HG02571 (cell line): ENCODE results near the gene RPUSD2.
"Not testable (repeated sequence)": the region's sequence is repeated elsewhere in the genome, so short reads cannot be mapped to it uniquely, and the experiment has no call there.

Source experiments
- ATAC-seq: cut with Tn5 transposase; IDR thresholded peaks from one replicate; pipeline ENCODE4 v1.9.1; 2021; ENCODE audit warnings: mild to moderate bottlenecking, moderate library complexity; ENCODE audit not compliant: unreplicated experiment

The RPUSD2 gene

DNA sequence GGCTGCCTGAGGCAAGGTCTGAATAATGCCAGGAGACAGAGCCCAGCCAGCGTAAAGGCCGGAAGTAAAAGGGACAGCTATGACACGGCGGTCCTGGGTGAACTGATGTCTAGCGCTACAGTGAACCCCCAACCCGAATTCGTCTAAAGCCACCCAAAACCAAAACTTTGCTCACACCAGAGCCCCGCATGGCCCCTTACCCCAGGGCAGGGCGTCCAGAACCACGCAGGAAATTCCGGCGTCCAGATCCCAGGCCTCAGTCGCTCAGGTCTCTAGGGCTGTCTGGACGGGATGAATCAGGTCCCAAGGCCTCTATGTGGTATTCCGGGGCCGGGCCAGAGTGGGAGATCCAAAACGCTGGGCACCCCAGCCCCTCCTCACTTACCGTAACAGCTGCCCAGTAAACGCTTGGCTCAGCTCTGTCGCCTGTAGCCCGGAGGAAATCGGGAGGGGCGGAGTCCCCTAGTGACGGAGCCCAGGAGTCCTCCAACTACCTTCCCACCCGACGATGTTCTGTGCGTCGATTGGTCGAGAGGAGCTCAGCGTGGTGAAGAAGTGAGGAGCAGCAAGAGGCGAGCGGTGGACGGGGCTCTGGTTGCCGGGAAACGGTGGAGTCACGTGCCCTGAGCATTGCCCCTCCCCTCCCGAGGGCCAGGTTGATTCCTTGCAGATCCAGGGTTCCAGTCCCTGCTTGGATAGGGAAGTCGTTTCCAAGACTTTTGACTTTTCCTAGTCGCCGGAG, 4.3 kb upstream of the RPUSD2 start, which contains the start of gene CCDC32:
Gene CCDC32 (minus strand): TSS at position 452 of the 742 bp plus-strand sequence. CDS start 2,027 bp downstream, outside the sequence.
- ATAC-seq: peak; percentile 92

DNA sequence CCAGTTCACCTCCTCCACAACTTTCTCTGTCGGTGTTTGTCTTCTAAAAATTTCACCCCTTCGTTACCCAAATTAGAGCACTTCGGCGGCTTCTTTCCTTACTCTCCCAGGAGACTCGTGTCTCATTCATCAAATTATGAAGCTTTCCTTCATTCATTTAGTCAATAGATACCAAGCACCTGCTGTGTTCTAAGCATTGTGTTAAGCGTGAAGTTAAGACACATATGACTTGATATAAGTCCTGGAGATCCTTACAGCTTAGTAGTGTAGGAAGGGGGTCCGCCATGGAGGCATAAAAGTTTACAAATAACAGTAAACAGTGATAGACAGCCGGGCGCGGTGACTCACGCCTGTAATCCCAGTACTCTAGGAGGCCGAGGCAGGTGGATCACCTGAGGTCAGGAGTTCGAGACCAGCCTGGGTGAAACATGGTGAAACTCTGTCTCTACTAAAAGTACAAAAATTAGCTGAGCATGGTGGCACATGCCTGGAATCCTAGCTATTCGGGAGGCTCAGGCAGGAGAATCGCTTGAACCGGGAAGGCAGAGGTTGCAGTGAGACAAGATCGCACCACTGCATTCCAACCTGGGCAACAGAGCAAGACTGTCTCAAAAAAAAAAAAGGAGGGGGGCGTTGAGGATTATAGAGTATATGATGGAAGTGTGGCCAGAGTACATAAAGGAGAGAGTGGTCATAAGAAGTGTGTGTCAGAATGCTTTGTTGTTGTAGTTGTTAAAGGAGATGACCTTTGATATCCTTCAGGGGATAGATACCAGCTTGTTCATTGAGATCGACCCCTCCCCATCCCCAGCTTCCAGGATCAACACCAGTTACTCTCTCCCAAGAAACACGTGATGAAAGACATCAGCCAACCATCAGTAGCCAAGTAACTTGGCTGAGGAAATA, 3.5 kb upstream of the RPUSD2 start:
- no peak for ATAC-seq

DNA sequence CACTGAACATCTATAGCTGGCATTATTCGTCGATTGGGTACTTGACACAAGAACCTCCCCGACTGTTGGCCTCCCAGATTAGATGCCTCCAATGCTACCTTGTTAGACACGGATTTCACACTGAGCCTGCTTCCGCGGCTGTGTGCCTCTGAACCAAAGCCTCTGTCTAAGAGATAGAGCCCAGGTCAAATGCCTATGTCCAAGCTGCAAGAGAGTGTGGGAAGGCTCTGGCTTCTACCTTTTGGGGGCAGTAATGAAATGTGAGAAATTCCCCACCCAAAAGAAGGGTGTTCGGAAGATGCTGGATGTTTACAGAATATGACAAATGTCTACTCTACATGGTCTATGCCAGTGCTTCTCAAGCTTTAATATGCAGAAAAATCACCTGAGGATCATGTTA, 2.0 kb upstream of the RPUSD2 start:
- ATAC-seq: no peak

DNA sequence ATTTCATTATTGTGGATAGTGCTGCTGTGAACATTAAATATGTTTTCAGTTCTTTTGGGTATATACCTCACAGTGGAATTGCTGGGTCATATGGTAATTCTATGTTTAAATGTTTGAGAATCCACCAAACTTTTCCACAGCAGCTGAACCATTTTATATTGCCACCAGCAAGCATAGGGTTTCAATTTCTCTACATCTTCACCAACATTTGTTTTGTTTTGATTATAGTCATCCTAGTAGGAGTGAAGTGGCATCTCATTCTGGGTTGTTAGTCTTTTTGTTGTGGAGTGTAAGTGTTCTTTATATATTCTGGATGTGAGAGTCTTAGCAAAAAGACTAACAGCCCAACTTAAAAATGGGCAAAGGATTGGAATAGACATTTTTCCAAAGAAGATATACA, 6.0 kb downstream of the RPUSD2 start:
- ATAC-seq: no peak

DNA sequence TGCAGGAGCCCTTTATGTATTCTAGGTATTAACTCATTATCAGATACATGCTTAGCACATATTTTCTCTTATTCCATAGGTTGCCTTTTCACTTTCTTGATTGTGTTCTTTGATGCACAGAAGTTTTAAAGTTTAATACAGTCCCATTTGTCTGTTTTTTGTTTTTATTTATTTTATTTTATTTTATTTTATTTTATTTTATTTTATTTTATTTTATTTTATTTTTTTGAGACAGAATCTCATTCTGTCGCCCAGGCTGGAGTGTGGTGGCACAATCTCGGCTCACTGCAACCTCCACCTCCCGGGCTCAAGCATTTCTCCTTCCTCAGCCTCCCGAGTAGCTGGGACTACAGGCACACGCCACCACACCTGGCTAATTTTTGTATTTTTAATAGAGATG, 7.8 kb downstream of the RPUSD2 start:
- ATAC-seq: not testable (repeated sequence)

DNA sequence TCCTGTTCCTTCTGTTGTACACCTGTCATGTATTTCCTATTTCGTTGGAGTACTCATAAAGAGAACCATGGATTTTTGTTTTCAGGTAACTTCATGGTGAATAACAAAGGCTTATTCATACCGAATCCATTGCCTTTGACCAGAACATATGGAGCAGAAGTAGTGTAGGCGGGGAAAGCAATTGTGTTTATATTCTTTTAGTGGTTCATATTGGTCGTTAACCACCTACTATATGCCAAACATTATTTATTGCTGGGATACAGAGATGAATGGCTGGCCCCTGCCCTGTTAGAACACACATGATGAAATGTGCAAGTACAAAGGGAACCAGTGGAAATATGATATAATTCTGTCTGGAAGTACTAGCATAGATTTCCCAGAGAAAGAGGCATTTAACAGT, 9.8 kb downstream of the RPUSD2 start:
- no peak for ATAC-seq

DNA sequence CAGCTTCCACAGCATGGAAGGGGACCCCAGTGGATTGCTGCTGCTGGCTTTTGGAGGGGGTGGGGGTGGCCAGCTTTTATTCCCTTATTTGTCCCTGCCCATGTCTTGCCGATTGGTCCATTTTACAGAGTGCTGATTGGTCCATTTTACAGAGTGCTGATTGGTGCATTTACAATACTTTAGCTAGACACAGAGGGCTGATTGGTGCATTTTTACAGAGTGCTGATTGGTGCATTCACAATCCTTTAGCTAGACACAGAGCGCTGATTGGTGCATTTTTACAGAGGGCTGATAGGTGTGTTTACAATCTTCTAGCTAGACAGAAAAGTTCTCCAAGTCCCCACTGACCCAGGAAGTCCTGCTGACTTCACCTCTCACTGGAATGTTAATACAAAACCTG, 12.7 kb downstream of the RPUSD2 start:
- ATAC-seq: not testable (repeated sequence)

DNA sequence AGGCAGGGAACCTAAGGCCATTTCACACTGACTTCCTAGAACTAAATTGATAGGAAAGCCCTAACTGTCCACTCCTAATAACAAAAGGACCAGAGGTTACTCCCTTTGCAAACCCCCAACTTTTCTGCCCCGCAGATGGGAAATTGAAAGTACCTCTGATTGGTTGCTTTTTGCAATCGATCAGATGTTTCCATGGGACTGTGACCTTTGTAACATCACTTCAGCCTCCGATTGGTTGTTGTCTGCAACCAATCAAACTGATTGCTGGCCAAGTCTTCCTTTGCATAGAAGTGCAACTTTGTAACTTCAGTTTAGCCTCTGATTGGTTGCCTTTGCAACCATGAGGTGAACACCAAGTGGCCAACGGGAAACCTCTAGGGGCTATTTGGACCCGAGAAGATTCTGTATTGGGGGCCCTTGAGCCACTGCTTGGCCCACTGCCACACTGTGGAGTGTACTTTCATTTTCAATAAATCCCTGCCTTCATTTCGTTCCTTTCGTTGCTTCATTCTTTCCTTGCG, 13.7 kb downstream of the RPUSD2 start:
- ATAC-seq: no peak

DNA sequence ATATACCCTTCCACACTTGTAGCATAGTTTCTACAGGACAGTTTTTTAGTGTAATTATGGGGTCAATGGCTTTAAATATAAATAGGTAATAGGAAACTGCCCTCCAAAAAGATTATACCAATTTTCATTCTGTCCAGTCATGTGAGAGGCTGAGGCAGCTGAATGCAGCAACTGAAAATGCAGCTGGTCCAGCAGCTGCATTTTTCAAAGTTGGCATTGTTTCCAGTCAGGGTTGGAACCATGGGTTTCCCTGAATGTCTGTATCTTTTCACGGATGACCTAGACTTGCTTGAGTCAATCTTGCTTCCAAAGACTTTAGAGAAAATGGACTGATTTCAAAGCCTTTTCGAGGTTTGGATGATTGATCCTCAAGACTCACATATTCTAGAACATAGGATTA, 15.1 kb downstream of the RPUSD2 start:
- no peak for ATAC-seq

DNA sequence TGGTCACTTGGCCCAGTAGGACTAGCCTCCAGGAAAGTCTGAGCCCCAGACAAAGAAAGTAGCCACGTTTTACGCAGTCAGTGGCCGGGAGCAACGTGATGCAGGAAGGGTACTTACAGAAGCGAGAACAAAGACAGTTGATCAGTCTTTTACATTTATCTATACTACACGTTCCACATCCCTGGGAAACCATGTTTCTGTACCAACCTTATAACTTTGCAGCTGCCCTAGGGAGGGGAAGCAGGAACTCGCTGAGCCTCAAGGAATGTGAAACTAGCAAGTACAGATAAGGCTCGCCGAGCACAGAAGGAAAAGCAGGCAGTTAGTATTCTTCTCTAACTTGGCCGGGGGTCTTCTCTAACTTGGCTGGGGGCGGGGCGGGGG, 21.6 kb downstream of the RPUSD2 start:
- no peak for ATAC-seq

DNA sequence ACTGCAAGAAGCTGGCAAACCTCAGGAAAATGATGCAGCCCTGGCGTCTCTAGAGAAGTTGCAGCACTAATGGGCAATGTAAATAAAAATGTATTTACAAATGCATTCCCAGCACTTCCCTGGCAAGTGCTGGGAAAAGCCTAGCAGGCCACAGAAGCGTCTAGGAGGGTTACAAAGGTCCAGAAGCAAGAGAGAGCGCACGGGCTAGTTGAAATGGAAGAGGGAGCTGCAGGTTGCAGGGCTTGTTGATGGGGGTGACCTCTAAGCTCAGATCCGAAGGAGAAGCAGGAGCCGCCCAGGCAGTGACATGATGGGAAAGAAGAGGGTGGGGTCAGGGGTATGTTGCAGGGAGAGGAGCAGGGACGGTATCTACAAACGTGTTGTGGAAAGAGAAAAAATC, 22.3 kb downstream of the RPUSD2 start:
- no peak for ATAC-seq

DNA sequence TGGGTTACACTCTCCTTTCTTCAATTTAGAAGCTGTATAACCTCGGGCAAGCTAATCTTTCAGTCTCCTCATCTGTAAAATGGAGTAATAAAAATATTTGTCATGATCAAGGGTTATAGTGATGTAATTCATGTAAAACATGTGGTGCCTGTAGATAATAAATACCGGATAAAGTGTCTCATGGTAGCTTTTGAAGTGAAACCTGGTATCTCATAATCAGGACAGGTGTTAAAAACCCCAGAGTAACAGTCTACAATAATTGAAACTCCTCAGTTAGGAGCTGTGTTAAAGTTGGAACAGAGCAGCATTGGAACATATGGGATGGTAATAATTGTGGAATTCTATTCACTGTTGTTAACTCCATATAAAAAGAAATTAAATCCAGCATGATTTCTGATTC, 24.1 kb downstream of the RPUSD2 start:
- no peak for ATAC-seq

DNA sequence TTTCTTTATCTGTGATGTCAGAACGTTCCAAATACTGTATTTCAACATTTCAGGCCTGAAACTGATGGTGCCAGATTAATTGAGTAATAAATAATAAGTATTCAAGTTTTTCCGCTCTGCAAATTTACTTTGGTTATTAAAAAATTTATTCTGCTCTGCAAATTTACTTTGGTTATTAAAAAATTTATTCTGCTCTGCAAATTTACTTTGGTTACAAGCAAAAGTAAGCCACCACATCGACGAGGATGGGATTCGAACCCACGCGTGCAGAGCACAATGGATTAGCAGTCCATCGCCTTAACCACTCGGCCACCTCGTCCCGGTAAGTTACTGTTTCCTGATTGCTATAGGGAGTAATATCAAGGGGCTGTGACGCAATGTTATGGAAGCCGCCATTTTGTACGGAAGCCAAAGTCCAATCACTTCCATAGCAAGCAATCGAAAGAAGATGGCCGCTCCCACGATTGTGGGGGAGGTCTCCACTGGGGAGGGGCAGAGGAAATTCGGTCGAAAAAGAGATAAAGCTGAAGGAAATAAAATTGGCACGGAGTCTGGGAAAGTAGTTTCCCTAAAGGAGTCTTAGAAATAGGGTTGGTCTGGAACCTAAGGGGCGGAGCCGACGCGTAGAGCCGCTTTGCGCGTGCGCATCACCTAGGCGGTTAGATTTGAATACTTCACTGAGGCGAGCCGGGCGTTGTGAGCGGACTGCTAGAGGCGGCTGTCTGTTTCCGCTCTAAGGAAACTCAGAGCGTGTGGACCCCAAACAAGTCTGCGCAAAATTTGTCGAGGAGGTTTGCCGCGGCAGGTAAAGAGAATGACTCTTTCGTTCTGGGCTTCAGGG, 24.7 kb downstream of the RPUSD2 start, which contains the start of gene KNL1:
Gene KNL1 (plus strand): TSS at position 662 of the 841 bp plus-strand sequence. CDS start 8,683 bp downstream, outside the sequence.
- ATAC-seq: peak; percentile 58

DNA sequence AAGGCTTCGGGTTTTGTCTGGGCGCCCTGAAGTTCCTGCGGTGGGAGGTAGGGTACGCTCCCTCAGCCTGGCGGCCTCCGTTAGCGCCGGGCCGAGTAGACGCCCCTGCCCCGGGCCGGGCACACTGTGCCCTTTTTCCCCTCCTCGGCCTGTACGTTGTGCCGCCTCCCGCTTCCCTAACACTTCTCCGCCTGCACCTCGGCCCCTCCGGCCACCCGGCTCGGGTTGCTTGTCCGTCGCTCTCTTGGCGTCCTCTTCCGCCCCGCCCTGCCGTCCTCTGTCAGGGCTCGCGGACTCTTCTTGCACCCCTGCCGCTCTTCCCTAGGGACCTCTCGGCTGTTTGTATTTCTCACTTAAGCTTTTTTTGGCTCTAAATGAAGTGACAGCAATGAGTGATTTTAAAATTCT, 25.3 kb downstream of the RPUSD2 start:
- ATAC-seq: peak; percentile 44

DNA sequence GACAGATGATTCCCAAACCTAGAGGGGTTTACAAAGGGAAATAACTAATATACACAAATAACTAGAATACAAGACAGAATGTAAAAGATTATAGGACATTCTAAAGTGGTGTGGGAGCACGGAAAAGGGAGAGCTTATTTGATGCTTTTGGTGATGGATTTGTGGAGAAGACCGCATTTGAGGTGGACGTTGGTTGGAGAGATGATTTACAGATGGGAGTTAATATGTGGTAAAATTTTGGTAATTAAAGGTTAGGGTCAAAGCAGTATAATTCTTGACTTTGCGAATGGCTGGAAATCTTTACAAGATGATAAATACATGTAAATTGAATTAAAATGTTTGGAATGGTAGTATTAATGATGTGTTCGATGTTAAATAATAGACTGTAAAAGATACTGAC, 26.1 kb downstream of the RPUSD2 start:
- no peak for ATAC-seq

DNA sequence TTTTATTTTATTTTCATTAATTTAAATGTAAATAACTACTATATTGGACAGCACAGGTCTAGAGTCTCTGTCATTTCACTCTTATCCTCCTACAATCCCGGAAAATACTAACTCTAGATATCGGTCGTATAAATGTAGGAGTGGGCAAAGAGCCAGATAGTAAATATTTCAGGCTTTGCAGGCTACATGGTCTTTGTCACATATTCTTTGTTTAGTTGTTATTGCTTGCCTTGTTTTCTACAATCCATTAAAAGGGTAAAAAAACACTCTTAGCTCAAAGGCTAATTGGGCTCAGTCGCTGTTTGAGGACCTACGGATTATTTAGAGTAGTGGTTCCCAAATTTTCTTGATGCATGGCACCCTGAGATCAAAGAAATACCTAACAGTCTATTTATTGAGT, 26.7 kb downstream of the RPUSD2 start:
- no peak for ATAC-seq

DNA sequence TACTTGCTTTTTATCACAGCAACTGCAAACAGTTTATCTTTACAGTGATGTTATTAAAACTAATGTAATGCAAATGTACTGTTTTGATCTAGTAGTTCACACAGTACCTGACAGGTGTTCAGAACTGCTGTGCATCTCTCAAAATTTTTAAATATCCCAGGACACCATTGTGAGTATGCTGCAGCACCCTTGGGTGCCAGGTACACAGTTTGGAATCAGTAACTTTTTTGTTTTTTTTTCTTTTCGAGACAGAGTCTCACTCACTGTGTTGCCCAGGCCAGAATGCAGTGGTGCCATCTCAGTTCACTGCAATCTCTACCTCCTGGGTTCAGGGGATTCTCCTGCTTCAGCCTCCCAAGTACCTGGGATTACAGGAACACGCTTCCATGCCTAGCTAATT, 27.9 kb downstream of the RPUSD2 start:
- ATAC-seq: no peak

DNA sequence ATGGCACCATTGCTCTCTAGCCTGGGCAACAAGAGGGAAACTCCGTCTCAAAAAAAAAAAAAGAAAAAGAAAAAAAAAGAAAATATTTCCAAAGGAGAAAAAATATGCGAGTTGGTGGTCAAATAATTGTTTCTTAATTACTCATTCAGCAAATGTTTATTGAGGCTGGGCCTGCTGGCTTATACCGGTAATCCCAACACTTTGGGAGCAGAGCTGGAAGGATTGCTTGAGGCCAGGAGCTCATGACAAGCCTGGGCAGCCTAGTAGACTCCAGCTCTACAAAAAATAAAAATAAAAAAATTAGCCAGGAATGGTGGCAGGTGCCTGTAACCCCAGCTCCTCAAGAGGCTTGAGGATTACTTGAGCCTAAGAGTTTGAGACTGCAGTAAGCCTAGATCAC, 29.0 kb downstream of the RPUSD2 start:
- no peak for ATAC-seq

DNA sequence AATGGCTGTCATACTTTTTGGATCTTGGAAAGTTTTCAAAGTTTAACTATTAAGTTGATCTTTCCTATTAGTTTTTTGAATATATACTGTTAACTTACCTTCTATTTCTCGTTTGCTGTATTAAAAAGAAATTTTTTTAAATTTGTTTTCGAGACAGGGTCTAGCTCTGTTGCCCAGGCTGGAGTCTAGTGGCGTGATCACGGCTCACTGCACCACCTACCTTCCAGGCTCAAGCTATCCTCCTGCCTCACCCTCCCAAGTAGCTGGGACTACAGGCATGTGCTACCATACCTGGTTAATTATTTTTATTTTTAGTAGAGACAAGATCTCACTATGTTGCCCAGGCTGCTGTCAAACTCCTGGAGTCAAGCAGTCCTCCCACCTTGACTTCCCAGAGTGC, 29.6 kb downstream of the RPUSD2 start:
- ATAC-seq: no peak

DNA sequence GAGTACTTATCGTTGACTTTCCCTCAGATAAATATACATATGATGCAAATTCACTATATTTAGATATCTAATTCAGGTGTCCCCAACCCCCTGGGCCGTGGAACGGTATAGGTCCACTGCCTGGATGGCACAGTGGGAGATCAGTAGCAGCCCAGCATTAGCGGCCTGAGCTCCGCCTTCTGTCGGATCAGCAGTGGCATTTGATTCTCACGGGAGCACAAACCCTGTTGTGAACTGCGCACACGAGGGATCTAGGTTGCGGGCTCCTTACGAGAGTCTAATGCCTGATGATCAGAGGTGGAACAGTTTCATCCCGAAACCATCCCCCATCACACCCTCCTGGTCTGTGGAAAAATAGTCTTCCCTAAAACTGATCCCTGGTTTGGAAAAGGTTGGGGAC, 31.9 kb downstream of the RPUSD2 start:
- no peak for ATAC-seq

DNA sequence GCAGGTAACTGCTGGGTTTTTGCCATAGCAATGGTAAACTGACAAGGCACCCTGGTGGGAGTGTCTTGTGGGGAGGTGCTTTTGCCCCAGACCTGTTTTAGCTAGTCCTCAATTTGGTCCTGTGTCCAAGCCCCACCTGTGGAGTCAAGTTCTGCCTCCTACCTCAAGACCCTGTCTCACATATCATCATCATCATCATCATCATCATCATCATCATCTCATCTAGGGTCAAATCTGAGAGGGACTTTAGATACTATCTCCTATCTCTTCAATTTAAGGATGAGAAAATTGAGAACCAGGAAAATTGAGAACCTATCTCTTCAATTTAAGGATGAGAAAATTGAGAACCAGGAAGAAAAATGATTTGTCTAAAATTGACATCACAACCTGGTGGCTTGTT, 34.8 kb downstream of the RPUSD2 start:
- ATAC-seq: no peak
